D721Med (cell line): ENCODE results near the gene SYNJ2BP.
"Not testable (repeated sequence)": the region's sequence is repeated elsewhere in the genome, so short reads cannot be mapped to it uniquely, and the experiment has no call there.

Experiments used
- DNase-seq: peaks from one replicate; pipeline ENCODE4 v3.0.0; 2011; ENCODE audit warnings: low spot score; ENCODE audit not compliant: insufficient read length
- FAIRE-seq: peaks from 2 replicates; lab custom pipeline; 2011; peaks lifted over from hg19 to GRCh38; lab: Jason Lieb, UNC
- TF ChIP-seq, protein P1 (sequence below): IDR thresholded peaks from 2 replicates; pipeline ENCODE4 v1.5.1; 2012; ENCODE audit warnings: mild to moderate bottlenecking, control low read depth; ENCODE audit not compliant: insufficient read depth; ENCODE audit errors: missing control alignments

Gene SYNJ2BP

DNA sequence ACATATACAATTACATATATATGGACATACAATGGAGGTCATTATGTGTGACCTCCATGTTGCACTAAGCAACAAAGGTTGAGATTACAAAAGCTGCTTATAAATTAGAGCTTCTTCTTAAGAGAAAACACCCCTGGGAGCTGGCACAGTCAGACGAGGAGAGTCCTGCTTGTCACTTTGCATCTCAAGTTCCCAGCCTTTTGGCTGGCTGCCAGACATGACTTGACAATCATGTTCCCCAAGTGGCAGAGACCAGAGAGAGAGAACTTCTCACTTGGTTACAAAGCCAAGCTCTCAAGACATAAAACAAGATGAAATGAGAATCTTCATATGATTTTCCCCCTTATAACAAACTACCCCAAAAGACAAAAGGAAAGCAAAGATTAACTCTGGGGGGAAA, 8.5 kb upstream of the SYNJ2BP start:
- no peak for FAIRE-seq
- TF ChIP-seq, protein P1, sequence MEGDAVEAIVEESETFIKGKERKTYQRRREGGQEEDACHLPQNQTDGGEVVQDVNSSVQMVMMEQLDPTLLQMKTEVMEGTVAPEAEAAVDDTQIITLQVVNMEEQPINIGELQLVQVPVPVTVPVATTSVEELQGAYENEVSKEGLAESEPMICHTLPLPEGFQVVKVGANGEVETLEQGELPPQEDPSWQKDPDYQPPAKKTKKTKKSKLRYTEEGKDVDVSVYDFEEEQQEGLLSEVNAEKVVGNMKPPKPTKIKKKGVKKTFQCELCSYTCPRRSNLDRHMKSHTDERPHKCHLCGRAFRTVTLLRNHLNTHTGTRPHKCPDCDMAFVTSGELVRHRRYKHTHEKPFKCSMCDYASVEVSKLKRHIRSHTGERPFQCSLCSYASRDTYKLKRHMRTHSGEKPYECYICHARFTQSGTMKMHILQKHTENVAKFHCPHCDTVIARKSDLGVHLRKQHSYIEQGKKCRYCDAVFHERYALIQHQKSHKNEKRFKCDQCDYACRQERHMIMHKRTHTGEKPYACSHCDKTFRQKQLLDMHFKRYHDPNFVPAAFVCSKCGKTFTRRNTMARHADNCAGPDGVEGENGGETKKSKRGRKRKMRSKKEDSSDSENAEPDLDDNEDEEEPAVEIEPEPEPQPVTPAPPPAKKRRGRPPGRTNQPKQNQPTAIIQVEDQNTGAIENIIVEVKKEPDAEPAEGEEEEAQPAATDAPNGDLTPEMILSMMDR: no peak
- no peak for DNase-seq

DNA sequence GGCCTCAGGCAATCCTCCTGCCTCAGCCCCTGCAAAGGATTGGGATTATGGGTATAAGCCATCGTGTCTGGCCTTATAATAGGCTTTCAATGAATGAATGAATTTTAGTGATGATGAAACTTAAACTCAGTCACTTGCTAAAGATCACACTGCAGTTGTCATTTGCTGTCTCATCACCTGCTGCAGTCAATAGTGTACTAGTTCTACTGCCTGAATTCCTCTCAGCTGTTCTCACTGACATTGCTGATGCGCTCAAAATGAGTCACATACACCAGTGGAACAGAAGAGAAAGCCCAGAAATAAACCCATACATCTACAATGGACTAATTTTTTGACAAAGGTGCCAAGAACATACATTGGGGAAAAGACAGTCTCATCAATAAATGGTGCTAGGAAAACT, 5.6 kb upstream of the SYNJ2BP start:
- FAIRE-seq: no peak
- TF ChIP-seq, protein P1: no peak

DNA sequence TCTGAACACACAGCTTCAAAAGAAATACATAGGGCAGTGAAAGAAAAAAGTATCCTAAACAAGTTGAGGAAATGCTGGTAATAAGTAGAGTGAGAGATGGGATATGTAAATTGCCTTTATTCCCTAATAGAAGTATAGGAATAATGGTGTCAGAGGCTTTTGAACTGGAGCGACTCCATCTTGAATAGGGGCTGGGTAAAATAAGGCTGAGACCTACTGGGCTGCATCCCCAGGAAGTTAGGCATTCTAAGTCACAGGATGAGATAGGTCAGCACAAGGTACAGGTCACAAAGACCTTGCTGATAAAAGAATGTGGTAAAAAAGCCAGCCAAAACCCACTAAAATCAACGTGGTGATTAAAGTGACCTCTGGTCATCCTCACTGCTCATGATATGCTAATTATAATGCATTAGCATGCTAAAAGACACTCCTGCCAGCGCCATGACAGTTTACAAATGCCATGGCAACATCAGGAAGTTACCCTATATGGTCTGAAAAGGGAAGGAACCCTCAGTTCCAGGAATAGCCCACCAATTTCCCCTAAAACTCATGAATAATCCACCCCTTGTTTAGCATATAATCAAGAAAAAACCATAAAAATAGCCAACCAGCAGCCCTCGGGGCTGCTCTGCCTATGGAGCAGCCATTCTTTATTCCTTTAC, 2.5 kb upstream of the SYNJ2BP start:
- not testable (repeated sequence) for FAIRE-seq, DNase-seq

More for the DNA sequence above, 5.6 kb upstream of the SYNJ2BP start:
- no peak for DNase-seq

DNA sequence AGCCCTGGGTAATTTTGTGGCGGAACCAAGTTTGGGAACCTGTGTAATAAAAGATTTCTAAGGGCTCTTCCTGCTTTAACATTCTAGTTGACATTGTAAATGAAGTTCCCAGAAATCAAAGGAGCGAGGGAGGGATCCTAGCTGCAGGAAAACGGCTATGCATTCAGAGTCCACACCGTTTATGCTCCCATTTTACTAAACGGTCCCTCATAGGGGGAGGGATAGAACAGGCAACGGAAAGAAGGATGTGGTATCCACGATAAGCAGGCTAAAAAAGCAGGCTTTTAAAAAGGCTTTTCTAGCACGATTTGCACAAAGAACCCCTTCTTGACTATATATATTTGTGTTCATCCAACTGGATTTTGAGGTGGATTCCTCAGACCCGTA, 559 bp downstream of the SYNJ2BP start:
- DNase-seq (no peak), FAIRE-seq (no peak)
- TF ChIP-seq, protein P1: no peak

DNA sequence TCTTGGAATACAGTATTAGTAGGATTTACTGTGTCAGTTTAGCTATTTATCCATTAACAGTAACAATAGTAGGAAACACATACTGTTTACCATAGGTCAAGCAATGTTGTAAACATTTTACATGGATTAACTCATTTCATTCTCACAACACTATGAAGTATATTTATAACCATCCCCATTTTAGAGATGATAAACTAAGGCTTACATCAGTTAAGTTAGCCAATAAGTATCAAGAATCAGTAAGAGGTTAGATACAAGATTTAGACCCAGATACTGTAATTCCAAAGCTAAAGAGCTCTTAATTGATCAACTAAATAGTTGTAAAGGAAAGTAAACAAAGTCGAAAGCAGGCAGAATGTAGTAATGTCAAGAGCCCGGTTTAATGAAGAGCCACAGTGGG, 1.1 kb downstream of the SYNJ2BP start:
- FAIRE-seq (peak; percentile 81), DNase-seq (no peak)
- TF ChIP-seq, protein P1: no peak

DNA sequence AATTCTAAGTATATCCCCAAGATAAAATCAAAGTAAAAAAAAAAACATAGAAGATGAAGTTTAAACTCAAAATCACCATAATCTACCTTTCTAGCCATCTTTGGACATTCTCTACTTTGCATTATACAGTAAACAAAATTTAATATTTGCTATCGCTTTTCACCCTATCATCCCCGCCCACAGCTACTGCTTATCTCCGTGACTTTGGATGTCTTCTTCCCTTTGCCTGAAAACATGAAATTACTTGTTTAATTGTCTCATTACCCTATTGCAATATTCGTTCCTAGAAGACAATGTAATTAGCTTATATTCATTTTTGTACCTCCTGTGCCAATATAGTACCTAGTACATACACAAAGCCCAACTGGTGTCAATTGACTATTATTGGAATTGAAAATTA, 9.3 kb downstream of the SYNJ2BP start:
- DNase-seq (no peak), FAIRE-seq (no peak)
- TF ChIP-seq, protein P1: no peak

DNA sequence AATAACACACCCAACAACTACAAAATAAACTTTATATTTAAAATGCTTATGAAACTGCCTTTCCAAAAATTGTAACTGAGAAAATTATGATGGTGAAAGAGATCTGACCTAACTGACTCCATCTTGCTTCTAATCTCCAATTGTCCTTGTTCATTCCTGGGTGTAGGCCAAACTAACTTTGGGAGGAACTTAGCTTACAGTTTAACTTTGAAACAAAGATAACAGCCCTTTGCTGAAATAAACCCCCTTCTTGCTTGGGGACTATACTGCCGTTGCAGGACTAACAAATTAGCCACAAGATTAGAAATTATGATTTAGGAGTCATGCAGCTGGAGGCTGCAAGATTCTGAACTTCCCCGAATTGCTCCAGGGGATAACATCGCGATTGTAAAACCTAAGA, 10.7 kb downstream of the SYNJ2BP start:
- not testable (repeated sequence) for FAIRE-seq

DNA sequence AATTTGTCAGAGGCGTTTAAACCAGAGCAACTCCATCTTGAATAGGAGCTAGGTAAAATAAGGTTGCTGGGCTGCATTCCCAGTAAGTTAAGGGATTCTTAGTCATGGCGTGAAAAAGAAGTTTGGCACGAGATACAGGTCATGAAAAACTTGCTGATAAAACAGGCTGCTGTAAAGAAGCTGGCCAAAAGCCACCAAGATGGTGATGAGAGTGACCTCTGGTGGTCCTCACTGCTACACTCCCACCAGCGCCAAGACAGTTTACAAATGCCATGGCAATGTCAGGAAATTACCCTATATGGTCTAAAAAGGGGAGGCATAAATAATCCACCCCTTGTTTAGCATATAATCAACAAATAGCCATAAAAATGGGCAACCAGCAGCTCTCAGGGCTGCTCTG, 13.6 kb downstream of the SYNJ2BP start:
- not testable (repeated sequence) for DNase-seq, FAIRE-seq
- TF ChIP-seq, protein P1: peak; percentile 19

More for the DNA sequence above, 10.7 kb downstream of the SYNJ2BP start:
- not testable (repeated sequence) for DNase-seq
